ENCODE measurements around the gene AMMECR1. TPM values are rescaled to one million over a fixed set of nuclear protein-coding genes. Genes with fewer than 3 reads are reported as not detected.
A peak's percentile ranks its signal among the peaks of the same experiment; 100 is the strongest.

The AMMECR1 gene
- total RNA-seq, 4 donors from 2014 or later = 2.2 to 4.2 (median 2.9) TPM

DNA sequence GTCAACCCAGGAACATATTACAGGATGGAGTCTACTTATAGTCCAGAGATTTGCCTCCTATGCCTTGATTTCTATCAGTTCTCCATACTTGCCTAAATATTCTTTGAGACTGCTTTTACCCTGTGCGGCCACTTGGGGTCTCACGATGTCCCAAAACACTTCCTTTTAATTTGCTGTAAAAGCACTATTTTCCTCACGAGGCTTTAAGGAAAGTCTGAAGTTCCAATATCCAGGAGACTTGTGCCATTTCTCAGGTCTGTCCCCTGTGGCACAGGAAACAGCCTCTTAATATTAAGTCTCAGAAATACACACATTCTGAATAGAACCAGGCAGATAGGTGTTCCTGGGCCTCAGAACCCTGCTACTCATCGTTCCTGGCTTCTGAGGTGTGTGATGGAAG lies 172.0 kb downstream of the AMMECR1 start:
- TF ChIP-seq, protein P1, sequence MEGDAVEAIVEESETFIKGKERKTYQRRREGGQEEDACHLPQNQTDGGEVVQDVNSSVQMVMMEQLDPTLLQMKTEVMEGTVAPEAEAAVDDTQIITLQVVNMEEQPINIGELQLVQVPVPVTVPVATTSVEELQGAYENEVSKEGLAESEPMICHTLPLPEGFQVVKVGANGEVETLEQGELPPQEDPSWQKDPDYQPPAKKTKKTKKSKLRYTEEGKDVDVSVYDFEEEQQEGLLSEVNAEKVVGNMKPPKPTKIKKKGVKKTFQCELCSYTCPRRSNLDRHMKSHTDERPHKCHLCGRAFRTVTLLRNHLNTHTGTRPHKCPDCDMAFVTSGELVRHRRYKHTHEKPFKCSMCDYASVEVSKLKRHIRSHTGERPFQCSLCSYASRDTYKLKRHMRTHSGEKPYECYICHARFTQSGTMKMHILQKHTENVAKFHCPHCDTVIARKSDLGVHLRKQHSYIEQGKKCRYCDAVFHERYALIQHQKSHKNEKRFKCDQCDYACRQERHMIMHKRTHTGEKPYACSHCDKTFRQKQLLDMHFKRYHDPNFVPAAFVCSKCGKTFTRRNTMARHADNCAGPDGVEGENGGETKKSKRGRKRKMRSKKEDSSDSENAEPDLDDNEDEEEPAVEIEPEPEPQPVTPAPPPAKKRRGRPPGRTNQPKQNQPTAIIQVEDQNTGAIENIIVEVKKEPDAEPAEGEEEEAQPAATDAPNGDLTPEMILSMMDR (IDR thresholded peaks at IDR 0.05) = peak; percentile 34 to 69 (median 47)
- TF ChIP-seq POLR2A (IDR thresholded peaks at IDR 0.05) = no peak
- TF ChIP-seq EP300 (IDR thresholded peaks at IDR 0.05) = no peak
- WGBS, 2 donors = 21 to 22% methylated on average over 4 of the region's 4 CpGs
- H3K27ac ChIP-seq = no peak overlapping the region
- H3K27me3 ChIP-seq = peaks cover 0 to 8% of the 10 kb centered on the region in 2 donors
- DNase-seq (ENCODE audit: low spot score in 2 of 2) = no peak
- H3K9me3 ChIP-seq = no peaks in the 10 kb centered on the region
- no peak overlapping the region for H3K4me3 ChIP-seq
- peaks cover 0 to 6% (median 0%) of the 10 kb centered on the region in 4 donors for H3K4me1 ChIP-seq
- H3K36me3 ChIP-seq = no peaks in the 10 kb centered on the region

- no peaks in the 10 kb centered on the region for H3K36me3 ChIP-seq
- H3K27me3 ChIP-seq = peaks cover 0 to 8% of the 10 kb centered on the region in 2 donors
- H3K4me3 ChIP-seq = no peak overlapping the region
- no peaks in the 10 kb centered on the region for H3K9me3 ChIP-seq
- TF ChIP-seq POLR2A (IDR thresholded peaks at IDR 0.05) = no peak
- no peak for TF ChIP-seq EP300 (IDR thresholded peaks at IDR 0.05)
- TF ChIP-seq, protein P1 (IDR thresholded peaks at IDR 0.05) = no peak
- no peak for DNase-seq (ENCODE audit: low spot score in 2 of 2)
- peaks cover 0 to 6% (median 0%) of the 10 kb centered on the region in 4 donors for H3K4me1 ChIP-seq
- H3K27ac ChIP-seq = no peak overlapping the region
These were observed 172.6 kb downstream of the AMMECR1 start for GRCh38 chrX:110145311-110145710.

Small RNA genes within 50 kb of the gene (small RNA-seq; reads per million reads assigned to genes)
- gene GNG5P2 = not detected
- 0.57 reads per million for gene SNORD96B

Other genes starting within 250 kb of the AMMECR1 start
- gene RTL9, start 40.8 kb upstream of the AMMECR1 start, total RNA-seq = under 1 TPM in 1 of 4 donors, not detected in 3; 0.21 TPM

All from tibial nerve (tissue), 4 donors.